BLaER1 treated with 17β-estradiol and CSF1 and Interleukin-3, amounts not matched to agents 10 nM and 100 nM (cell line): ENCODE measurements around the gene SIDT1.
"Not testable (repeated sequence)": the region's sequence is repeated elsewhere in the genome, so short reads cannot be mapped to it uniquely, and the experiment has no call there.

ENCODE experiments used
- H3K27ac ChIP-seq, 11 experiments: shearing (Covaris generic); formaldehyde crosslinking; 2 replicates each; pipeline ENCODE4 v1.8.1; 2022
- H3K27me3 ChIP-seq, 11 experiments: shearing (Covaris generic); formaldehyde crosslinking; 2 replicates each; pipeline ENCODE4 v1.8.1; 2022
- H3K36me3 ChIP-seq, 11 experiments: shearing (Covaris generic); formaldehyde crosslinking; 2 replicates each; pipeline ENCODE4 v1.8.1; 2022
- H3K4me1 ChIP-seq, 10 experiments: shearing (Covaris generic); formaldehyde crosslinking; 2 replicates each; pipeline ENCODE4 v1.8.1; 2022
- H3K4me2 ChIP-seq, 11 experiments: shearing (Covaris generic); formaldehyde crosslinking; 2 replicates each; pipeline ENCODE4 v1.8.1; 2022
- H3K4me3 ChIP-seq, 10 experiments: shearing (Covaris generic); formaldehyde crosslinking; 2 replicates each; pipeline ENCODE4 v1.8.1; 2022
- H3K9ac ChIP-seq, 11 experiments: shearing (Covaris generic); formaldehyde crosslinking; 2 replicates each; pipeline ENCODE4 v1.8.1; 2022
- H3K9me3 ChIP-seq, 11 experiments: shearing (Covaris generic); formaldehyde crosslinking; replicated peaks in 1 of 11; 2 replicates each; pipeline ENCODE4 v1.8.1; 2022
- H4K20me1 ChIP-seq, 11 experiments: shearing (Covaris generic); formaldehyde crosslinking; 2 replicates each; pipeline ENCODE4 v1.8.1; 2022
- Cebpa-rat ChIP-seq, 11 experiments: shearing (Covaris generic); IDR thresholded peaks; 2 replicates each; pipeline ENCODE4 v1.8.1; 2022

SIDT1 gene

GRCh38 chr3:113630956-113631542 is 98.7 kb downstream of the SIDT1 start:
- Histone ChIP-seq H4K20me1 (no peaks in the 10 kb centered on the region), H3K4me1 (peaks cover 0 to 17% (median under 1%) of the 10 kb centered on the region in 10 experiments; a peak in 9 of 20 replicates), H3K4me2 (peak overlapping the region in 1 of 11 experiments; percentile 18; a peak in 1 of 22 replicates), H3K4me3 (no peak overlapping the region), H3K9me3 (no peaks in the 10 kb centered on the region), H3K9ac (no peak overlapping the region), H3K36me3 (no peaks in the 10 kb centered on the region), H3K27ac (no peak overlapping the region), H3K27me3 (no peaks in the 10 kb centered on the region)
- TF ChIP-seq Cebpa-rat (IDR thresholded peaks at IDR 0.05), result no peak

- Histone ChIP-seq H3K4me3 (no peak overlapping the region), H3K9me3 (no peaks in the 10 kb centered on the region), H4K20me1 (no peaks in the 10 kb centered on the region), H3K27ac (0 out of 22 replicates have a peak overlapping the region, but pooled peaks of 1 of the 11 experiments have one; percentile 10), H3K36me3 (no peaks in the 10 kb centered on the region), H3K4me1 (peaks cover 0 to 11% (median 0%) of the 10 kb centered on the region in 10 experiments; a peak in 7 of 20 replicates), H3K9ac (no peak overlapping the region), H3K4me2 (0 out of 22 replicates have a peak overlapping the region, but pooled peaks of 1 of the 11 experiments have one; percentile 18), H3K27me3 (no peaks in the 10 kb centered on the region)
- no peak for TF ChIP-seq Cebpa-rat (IDR thresholded peaks at IDR 0.05)
Observed at GRCh38 chr3:113631573-113631972, 99.2 kb downstream of the SIDT1 start.

- TF ChIP-seq Cebpa-rat (IDR thresholded peaks at IDR 0.05), result no peak
- no peak overlapping the region for H3K4me3 ChIP-seq
Observed at GRCh38 chr3:113634782-113635474, 102.6 kb downstream of the SIDT1 start.

GRCh38 chr3:113636034-113636433 is 103.7 kb downstream of the SIDT1 start:
- not testable (repeated sequence) for H4K20me1 ChIP-seq, H3K4me1 ChIP-seq, H3K27ac ChIP-seq, H3K4me2 ChIP-seq, H3K9me3 ChIP-seq, H3K9ac ChIP-seq, H3K4me3 ChIP-seq, H3K36me3 ChIP-seq, H3K27me3 ChIP-seq

More at GRCh38 chr3:113634782-113635474, 102.6 kb downstream of the SIDT1 start:
- Histone ChIP-seq H3K4me1 (peaks cover 0 to 10% (median 0%) of the 10 kb centered on the region in 10 experiments; a peak in 3 of 20 replicates), H3K9ac (no peak overlapping the region), H3K9me3 (no peaks in the 10 kb centered on the region), H4K20me1 (no peaks in the 10 kb centered on the region), H3K36me3 (no peaks in the 10 kb centered on the region), H3K4me2 (no peak overlapping the region), H3K27me3 (no peaks in the 10 kb centered on the region), H3K27ac (no peak overlapping the region)

- H3K27me3 ChIP-seq, result no peaks in the 10 kb centered on the region
- H3K4me2 ChIP-seq, result no peak overlapping the region
- H3K4me1 ChIP-seq, result no peaks in the 10 kb centered on the region
- no peaks in the 10 kb centered on the region for H4K20me1 ChIP-seq
- no peak overlapping the region for H3K4me3 ChIP-seq
- no peak overlapping the region for H3K27ac ChIP-seq
- H3K36me3 ChIP-seq, result no peaks in the 10 kb centered on the region
- no peaks in the 10 kb centered on the region for H3K9me3 ChIP-seq
- H3K9ac ChIP-seq, result no peak overlapping the region
- TF ChIP-seq Cebpa-rat (IDR thresholded peaks at IDR 0.05), result no peak
Observed at GRCh38 chr3:113637756-113638155, 105.4 kb downstream of the SIDT1 start.

GRCh38 chr3:113638910-113639309 is 106.6 kb downstream of the SIDT1 start:
- peaks cover 0 to 5% (median 4%) of the 10 kb centered on the region in 11 experiments; a peak in 14 of 22 replicates for H3K9me3 ChIP-seq
- no peaks in the 10 kb centered on the region for H3K27me3 ChIP-seq
- no peak overlapping the region for H3K9ac ChIP-seq
- H3K4me3 ChIP-seq, result no peak overlapping the region
- no peaks in the 10 kb centered on the region for H3K36me3 ChIP-seq
- no peak overlapping the region for H3K4me2 ChIP-seq
- no peak overlapping the region for H3K27ac ChIP-seq
- TF ChIP-seq Cebpa-rat (IDR thresholded peaks at IDR 0.05), result no peak
- no peaks in the 10 kb centered on the region for H3K4me1 ChIP-seq
- no peaks in the 10 kb centered on the region for H4K20me1 ChIP-seq

- H3K4me1 ChIP-seq, result no peaks in the 10 kb centered on the region
- TF ChIP-seq Cebpa-rat (IDR thresholded peaks at IDR 0.05), result peak; percentile 40 to 96 (median 77); a peak in 18 of 22 replicates
Observed at GRCh38 chr3:113643583-113643982, 111.2 kb downstream of the SIDT1 start.

GRCh38 chr3:113648524-113648923 is 116.2 kb downstream of the SIDT1 start:
- H3K27ac ChIP-seq, result no peak overlapping the region
- H3K4me1 ChIP-seq, result no peaks in the 10 kb centered on the region
- TF ChIP-seq Cebpa-rat (IDR thresholded peaks at IDR 0.05), result no peak
- H3K9ac ChIP-seq, result no peak overlapping the region
- H3K9me3 ChIP-seq, result peaks cover 18 to 31% (median 24%) of the 10 kb centered on the region in 11 experiments
- no peaks in the 10 kb centered on the region for H3K27me3 ChIP-seq
- H4K20me1 ChIP-seq, result no peaks in the 10 kb centered on the region
- H3K36me3 ChIP-seq, result no peaks in the 10 kb centered on the region
- H3K4me2 ChIP-seq, result no peak overlapping the region
- H3K4me3 ChIP-seq, result no peak overlapping the region

More at GRCh38 chr3:113643583-113643982, 111.2 kb downstream of the SIDT1 start:
- Histone ChIP-seq H3K9me3 (peaks cover 18 to 31% (median 24%) of the 10 kb centered on the region in 11 experiments), H3K4me3 (no peak overlapping the region), H3K4me2 (no peak overlapping the region), H3K27me3 (no peaks in the 10 kb centered on the region), H4K20me1 (no peaks in the 10 kb centered on the region), H3K36me3 (no peaks in the 10 kb centered on the region), H3K9ac (no peak overlapping the region), H3K27ac (no peak overlapping the region)

GRCh38 chr3:113649174-113649845 is 117.0 kb downstream of the SIDT1 start:
- Histone ChIP-seq H3K4me1 (no peaks in the 10 kb centered on the region), H4K20me1 (no peaks in the 10 kb centered on the region), H3K9ac (no peak overlapping the region), H3K27ac (no peak overlapping the region), H3K27me3 (no peaks in the 10 kb centered on the region), H3K4me2 (no peak overlapping the region), H3K4me3 (no peak overlapping the region), H3K9me3 (peaks cover 12 to 23% (median 16%) of the 10 kb centered on the region in 11 experiments; a peak in 21 of 22 replicates), H3K36me3 (no peaks in the 10 kb centered on the region)
- no peak for TF ChIP-seq Cebpa-rat (IDR thresholded peaks at IDR 0.05)
